Cardiac fibroblast (primary cell): ENCODE results near the gene RBM47.
"Not testable (repeated sequence)": the region's sequence is repeated elsewhere in the genome, so short reads cannot be mapped to it uniquely, and the experiment has no call there.

Experiments used
- DNase-seq, 2 donors: peaks; one replicate each; pipeline versions ENCODE4 v3.0.0 to v3.0.0-alpha.2; 2010; ENCODE audit warnings: low read depth in 2 of 2
- H3K4me3 ChIP-seq, 2 donors: replicated peaks in 1 of 2; 1 replicate in 1 of 2; 2 replicates in 1 of 2; pipeline ENCODE4 v1.5.1; 2011; ENCODE audit warnings: low read depth in 2 of 2, low read length in 2 of 2, mild to moderate bottlenecking in 2 of 2, moderate library complexity in 1 of 2
- CTCF ChIP-seq: IDR thresholded peaks from one replicate; pipeline ENCODE4 v1.5.1; 2011; ENCODE audit warnings: low read depth, mild to moderate bottlenecking, low read length, inconsistent platforms

RBM47 gene

GRCh38 chr4:40648131-40648530 lies 18.5 kb upstream of the RBM47 start:
- no peak for DNase-seq
- TF ChIP-seq CTCF = no peak
- no peak overlapping the region for H3K4me3 ChIP-seq

GRCh38 chr4:40645586-40645985 lies 15.9 kb upstream of the RBM47 start:
- no peak for DNase-seq
- no peak for TF ChIP-seq CTCF
- no peak overlapping the region for H3K4me3 ChIP-seq

GRCh38 chr4:40632080-40632479 lies 2.4 kb upstream of the RBM47 start:
- TF ChIP-seq CTCF = no peak
- no peak for DNase-seq
- no peak overlapping the region for H3K4me3 ChIP-seq

GRCh38 chr4:40630335-40631021 lies 814 bp upstream of the RBM47 start:
- DNase-seq = no peak
- H3K4me3 ChIP-seq = no peak overlapping the region
- no peak for TF ChIP-seq CTCF

- peak overlapping the region; percentile 54 to 60 for H3K4me3 ChIP-seq
- TF ChIP-seq CTCF = no peak
- DNase-seq = no peak
Measured at GRCh38 chr4:40628888-40629287, 776 bp downstream of the RBM47 start.

- not testable (repeated sequence) for DNase-seq
- H3K4me3 ChIP-seq = peak overlapping the region in 1 of 2 donors; percentile 21
Measured at GRCh38 chr4:40628407-40628806, 1.3 kb downstream of the RBM47 start.

GRCh38 chr4:40627540-40627939 lies 2.1 kb downstream of the RBM47 start:
- TF ChIP-seq CTCF = no peak
- no peak overlapping the region for H3K4me3 ChIP-seq
- DNase-seq = no peak
